ENCODE measurements around the gene STYXL1.

- TF ChIP-seq POLR2A (IDR thresholded peaks at IDR 0.05) (no peak), CTCF (IDR thresholded peaks at IDR 0.05) (no peak)
These were observed 42.2 kb upstream of the STYXL1 start for GRCh38 chr7:76089865-76090475.

Data from right lobe of liver (tissue), 4 donors.